ENCODE data around the gene FSCB.
"Not testable (repeated sequence)": the region's sequence is repeated elsewhere in the genome, so short reads cannot be mapped to it uniquely, and the experiment has no call there.

FSCB gene

GRCh38 chr14:44525237-44525636 is 18.2 kb upstream of the FSCB start:
- no peak overlapping the region for H3K27ac Mint-ChIP-seq
- no peak overlapping the region for H3K4me3 Mint-ChIP-seq
- H3K27me3 Mint-ChIP-seq (ENCODE audit: low read depth), result no peaks in the 10 kb centered on the region
- H3K4me1 Mint-ChIP-seq, result peaks cover 10% of the 10 kb centered on the region
- no peak for TF ChIP-seq CTCF (IDR thresholded peaks at IDR 0.05; ENCODE audit: unreplicated experiment in 3 of 3)
- H3K9me3 Mint-ChIP-seq, result peaks cover 8% of the 10 kb centered on the region
- no peaks in the 10 kb centered on the region for H3K36me3 Mint-ChIP-seq (ENCODE audit: low read depth)

GRCh38 chr14:44515668-44516067 is 8.6 kb upstream of the FSCB start:
- H3K27ac Mint-ChIP-seq; H3K4me3 Mint-ChIP-seq; H3K36me3 Mint-ChIP-seq (ENCODE audit: low read depth); H3K27me3 Mint-ChIP-seq (ENCODE audit: low read depth); H3K4me1 Mint-ChIP-seq: not testable (repeated sequence)
- peaks cover 12% of the 10 kb centered on the region for H3K9me3 Mint-ChIP-seq

- no peaks in the 10 kb centered on the region for H3K36me3 Mint-ChIP-seq (ENCODE audit: low read depth)
- H3K4me3 Mint-ChIP-seq, result no peak overlapping the region
- H3K4me1 Mint-ChIP-seq, result no peaks in the 10 kb centered on the region
- peaks cover 4% of the 10 kb centered on the region for H3K9me3 Mint-ChIP-seq
- TF ChIP-seq CTCF (IDR thresholded peaks at IDR 0.05; ENCODE audit: unreplicated experiment in 3 of 3), result no peak
- no peak overlapping the region for H3K27ac Mint-ChIP-seq
- no peaks in the 10 kb centered on the region for H3K27me3 Mint-ChIP-seq (ENCODE audit: low read depth)
Observed at GRCh38 chr14:44508834-44509233, 1.8 kb upstream of the FSCB start.

GRCh38 chr14:44505588-44505987 is 1.5 kb downstream of the FSCB start:
- no peak overlapping the region for H3K27ac Mint-ChIP-seq
- no peak overlapping the region for H3K4me3 Mint-ChIP-seq
- H3K36me3 Mint-ChIP-seq (ENCODE audit: low read depth), result no peaks in the 10 kb centered on the region
- no peaks in the 10 kb centered on the region for H3K9me3 Mint-ChIP-seq
- no peaks in the 10 kb centered on the region for H3K4me1 Mint-ChIP-seq
- no peaks in the 10 kb centered on the region for H3K27me3 Mint-ChIP-seq (ENCODE audit: low read depth)
- TF ChIP-seq CTCF (IDR thresholded peaks at IDR 0.05; ENCODE audit: unreplicated experiment in 3 of 3), result no peak

- Mint-ChIP-seq H3K4me3 (no peak overlapping the region), H3K27ac (no peak overlapping the region), H3K36me3 (ENCODE audit: low read depth) (no peaks in the 10 kb centered on the region), H3K27me3 (ENCODE audit: low read depth) (no peaks in the 10 kb centered on the region), H3K4me1 (no peaks in the 10 kb centered on the region), H3K9me3 (no peaks in the 10 kb centered on the region)
- TF ChIP-seq CTCF (IDR thresholded peaks at IDR 0.05; ENCODE audit: unreplicated experiment in 3 of 3), result no peak
Observed at GRCh38 chr14:44497148-44497547, 9.9 kb downstream of the FSCB start.

- TF ChIP-seq CTCF (IDR thresholded peaks at IDR 0.05; ENCODE audit: unreplicated experiment in 3 of 3), result no peak
- no peaks in the 10 kb centered on the region for H3K27me3 Mint-ChIP-seq (ENCODE audit: low read depth)
- H3K9me3 Mint-ChIP-seq, result no peaks in the 10 kb centered on the region
- no peak overlapping the region for H3K4me3 Mint-ChIP-seq
- H3K27ac Mint-ChIP-seq, result no peak overlapping the region
- H3K36me3 Mint-ChIP-seq (ENCODE audit: low read depth), result no peaks in the 10 kb centered on the region
- no peaks in the 10 kb centered on the region for H3K4me1 Mint-ChIP-seq
Observed at GRCh38 chr14:44494137-44494536, 12.9 kb downstream of the FSCB start.
